ENCODE measurements around the gene DSC1. TPM values are rescaled to one million over a fixed set of nuclear protein-coding genes. Genes with fewer than 3 reads are reported as not detected.
"Not testable (repeated sequence)": the region's sequence is repeated elsewhere in the genome, so short reads cannot be mapped to it uniquely, and the experiment has no call there.

The DSC1 gene
- total and polyA plus RNA-seq, 12 donors, result 0.03 to 21.8 (median 7.7) TPM

GRCh38 chr18:31190919-31191318 is 28.3 kb upstream of the DSC1 start:
- ATAC-seq (no peak), DNase-seq (no peak)
- H3K4me1 ChIP-seq, result no peaks in the 10 kb centered on the region
- no peak overlapping the region for H3K27ac ChIP-seq
- intact Hi-C loops (cut with DNase I), result no loop called here
- H3K36me3 ChIP-seq, result no peaks in the 10 kb centered on the region
- 59 to 61% methylated on average over 2 of the region's 2 CpGs for WGBS, 2 donors
- H3K9me3 ChIP-seq, result no peaks in the 10 kb centered on the region
- H3K4me3 ChIP-seq, result no peak overlapping the region
- no peaks in the 10 kb centered on the region for H3K27me3 ChIP-seq
- no peak for TF ChIP-seq CTCF (IDR thresholded peaks at IDR 0.05)

GRCh38 chr18:31189757-31190156 is 27.1 kb upstream of the DSC1 start:
- Histone ChIP-seq H3K4me1 (no peaks in the 10 kb centered on the region), H3K36me3 (no peaks in the 10 kb centered on the region), H3K27me3 (no peaks in the 10 kb centered on the region), H3K27ac (no peak overlapping the region), H3K4me3 (no peak overlapping the region), H3K9me3 (no peaks in the 10 kb centered on the region)
- 77 to 89% methylated on average over 2 of the region's 2 CpGs for WGBS, 2 donors
- no peak for TF ChIP-seq CTCF (IDR thresholded peaks at IDR 0.05)
- intact Hi-C loops (cut with DNase I), result no loop called here
- DNase-seq (no peak), ATAC-seq (no peak)

DNA sequence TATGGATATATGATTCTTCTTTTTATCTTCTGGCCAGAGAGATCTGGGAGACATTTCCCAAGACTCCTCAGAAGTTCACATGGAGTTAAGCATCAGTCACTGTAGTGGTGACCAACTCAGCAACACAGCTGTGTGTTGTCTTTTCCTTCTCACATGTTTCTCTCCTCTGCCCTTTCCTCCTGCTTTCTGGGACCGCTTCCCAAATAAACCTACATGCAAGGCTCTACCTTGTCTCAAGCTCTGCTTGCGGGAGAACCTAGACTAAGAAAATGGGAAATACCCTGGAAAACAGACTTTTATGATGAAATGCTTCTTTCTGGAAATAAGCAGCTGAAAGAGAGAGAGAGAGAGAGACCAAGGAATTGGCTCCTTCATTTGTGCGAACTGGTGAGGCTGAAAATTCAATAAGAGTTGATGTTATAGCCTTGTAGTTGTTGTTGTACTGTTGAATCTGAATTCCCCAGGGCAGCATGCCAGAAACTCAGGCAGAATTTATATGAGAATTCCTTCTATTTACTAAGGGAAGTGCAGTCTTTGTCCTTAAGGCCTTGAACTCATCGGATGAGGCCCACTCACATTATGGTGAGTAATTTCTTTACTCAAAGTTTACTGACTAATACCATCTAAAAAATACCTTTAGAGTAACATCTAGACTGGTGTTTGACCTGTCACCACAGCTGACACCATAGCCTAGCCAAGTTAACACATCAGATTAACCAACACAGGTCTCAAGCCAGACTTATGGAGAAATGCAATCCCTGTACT is 22.7 kb upstream of the DSC1 start:
- Histone ChIP-seq H3K4me1 (no peaks in the 10 kb centered on the region), H3K27ac (no peak overlapping the region), H3K36me3 (no peaks in the 10 kb centered on the region), H3K27me3 (no peaks in the 10 kb centered on the region), H3K4me3 (no peak overlapping the region), H3K9me3 (peaks cover 0 to 5% (median 0%) of the 10 kb centered on the region in 11 donors)
- TF ChIP-seq CTCF (IDR thresholded peaks at IDR 0.05), result no peak
- DNase-seq (no peak), ATAC-seq (no peak)
- intact Hi-C loops (cut with DNase I), result no loop called here
- 51 to 86% methylated on average over 4 of the region's 4 CpGs for WGBS, 2 donors

DNA sequence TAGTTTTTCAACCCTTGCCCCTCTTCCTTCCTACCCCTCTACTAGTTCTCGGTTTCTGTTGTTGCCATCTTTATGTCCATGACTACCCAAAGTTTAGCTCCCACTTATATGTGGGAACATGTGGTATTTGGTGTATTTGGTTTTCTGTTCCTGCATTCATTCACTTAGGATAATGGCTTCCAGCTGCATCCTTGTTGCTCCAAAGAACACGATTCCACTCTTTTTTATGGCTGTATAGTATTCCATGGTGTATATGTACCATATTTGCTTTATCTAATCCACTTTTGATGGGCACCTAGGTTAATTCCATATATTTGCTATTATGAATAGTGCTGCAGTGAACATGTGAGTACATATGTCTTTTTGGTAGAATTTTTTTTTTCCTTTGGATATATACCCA is 20.6 kb upstream of the DSC1 start:
- no peaks in the 10 kb centered on the region for H3K27me3 ChIP-seq
- no peak for ATAC-seq
- no peak overlapping the region for H3K27ac ChIP-seq
- 86 to 94% methylated on average over 2 of the region's 2 CpGs for WGBS, 2 donors
- TF ChIP-seq CTCF (IDR thresholded peaks at IDR 0.05), result no peak
- H3K36me3 ChIP-seq, result no peaks in the 10 kb centered on the region
- H3K9me3 ChIP-seq, result peaks cover 0 to 5% (median 0%) of the 10 kb centered on the region in 11 donors
- H3K4me1 ChIP-seq, result no peaks in the 10 kb centered on the region
- no peak for DNase-seq
- intact Hi-C loops (cut with DNase I), result no loop called here
- H3K4me3 ChIP-seq, result no peak overlapping the region

- intact Hi-C loops (cut with DNase I); ATAC-seq: not testable (repeated sequence)
These were observed 14.7 kb upstream of the DSC1 start for GRCh38 chr18:31177369-31177768.

More at GRCh38 chr18:31177369-31177768, 14.7 kb upstream of the DSC1 start:
- H3K4me1 ChIP-seq, H3K27me3 ChIP-seq, H3K27ac ChIP-seq, DNase-seq, H3K36me3 ChIP-seq, H3K9me3 ChIP-seq, H3K4me3 ChIP-seq: not testable (repeated sequence)
- 89 to 95% methylated on average over 6 of the region's 6 CpGs for WGBS, 2 donors
